Peyer's patch (tissue), 4 donors: Measurements from ENCODE around the gene KRT16.
"Not testable (repeated sequence)": the region's sequence is repeated elsewhere in the genome, so short reads cannot be mapped to it uniquely, and the experiment has no call there.

ENCODE experiments used
- CTCF ChIP-seq, 6 experiments: fragments of 450-650 bp in 4 of 6; fragments of 200-600 bp in 2 of 6; sonication (generic) in 1 of 6; IDR thresholded peaks; one replicate each; pipeline ENCODE4 v1.5.1; 2017 to 2019; ENCODE audit warnings: antibody characterized with exemption in 6 of 6, mild to moderate bottlenecking in 3 of 6, moderate library complexity in 1 of 6
- POLR2A ChIP-seq, 2 donors: fragments of 450-650 bp; IDR thresholded peaks; one replicate each; pipeline ENCODE4 v1.5.1; 2017; ENCODE audit warnings: antibody characterized with exemption in 2 of 2, mild to moderate bottlenecking in 2 of 2, moderate library complexity in 2 of 2

- TF ChIP-seq CTCF, POLR2A (IDR thresholded peaks at IDR 0.05): not testable (repeated sequence)
Measured at GRCh38 chr17:41628073-41628370, 15.5 kb upstream of the KRT16 start.
